Hematopoietic multipotent progenitor cell treated with erythropoietin and hydrocortisone succinate and interleukin-3 and kit ligand, for 4 days (in vitro differentiated cells): ENCODE data around the gene NAA25.
"Not testable (repeated sequence)": the region's sequence is repeated elsewhere in the genome, so short reads cannot be mapped to it uniquely, and the experiment has no call there.

ENCODE experiments used
- DNase-seq: peaks from one replicate; pipeline ENCODE4 v3.0.0-alpha.2; 2015

NAA25 gene

DNA sequence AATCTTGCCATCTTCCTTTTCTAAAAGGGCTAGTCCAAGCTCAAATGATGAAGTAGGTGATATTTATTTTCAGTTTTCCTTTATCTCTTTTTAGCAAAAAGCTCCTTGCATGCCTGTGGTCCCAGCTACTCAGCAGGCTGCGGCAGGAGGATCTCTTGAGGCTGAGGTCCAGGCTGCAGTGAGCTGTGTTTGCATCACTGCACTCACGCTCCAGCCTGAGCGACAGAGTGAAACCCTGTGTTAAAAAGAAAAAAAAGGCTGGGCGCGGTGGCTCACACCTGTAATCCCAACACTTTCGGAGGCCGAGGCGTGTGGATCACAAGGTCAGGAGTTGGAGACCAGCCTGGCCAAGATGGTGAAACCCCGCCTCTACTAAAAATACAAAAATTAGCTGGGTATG, 100.6 kb downstream of the NAA25 start:
- DNase-seq = no peak

DNA sequence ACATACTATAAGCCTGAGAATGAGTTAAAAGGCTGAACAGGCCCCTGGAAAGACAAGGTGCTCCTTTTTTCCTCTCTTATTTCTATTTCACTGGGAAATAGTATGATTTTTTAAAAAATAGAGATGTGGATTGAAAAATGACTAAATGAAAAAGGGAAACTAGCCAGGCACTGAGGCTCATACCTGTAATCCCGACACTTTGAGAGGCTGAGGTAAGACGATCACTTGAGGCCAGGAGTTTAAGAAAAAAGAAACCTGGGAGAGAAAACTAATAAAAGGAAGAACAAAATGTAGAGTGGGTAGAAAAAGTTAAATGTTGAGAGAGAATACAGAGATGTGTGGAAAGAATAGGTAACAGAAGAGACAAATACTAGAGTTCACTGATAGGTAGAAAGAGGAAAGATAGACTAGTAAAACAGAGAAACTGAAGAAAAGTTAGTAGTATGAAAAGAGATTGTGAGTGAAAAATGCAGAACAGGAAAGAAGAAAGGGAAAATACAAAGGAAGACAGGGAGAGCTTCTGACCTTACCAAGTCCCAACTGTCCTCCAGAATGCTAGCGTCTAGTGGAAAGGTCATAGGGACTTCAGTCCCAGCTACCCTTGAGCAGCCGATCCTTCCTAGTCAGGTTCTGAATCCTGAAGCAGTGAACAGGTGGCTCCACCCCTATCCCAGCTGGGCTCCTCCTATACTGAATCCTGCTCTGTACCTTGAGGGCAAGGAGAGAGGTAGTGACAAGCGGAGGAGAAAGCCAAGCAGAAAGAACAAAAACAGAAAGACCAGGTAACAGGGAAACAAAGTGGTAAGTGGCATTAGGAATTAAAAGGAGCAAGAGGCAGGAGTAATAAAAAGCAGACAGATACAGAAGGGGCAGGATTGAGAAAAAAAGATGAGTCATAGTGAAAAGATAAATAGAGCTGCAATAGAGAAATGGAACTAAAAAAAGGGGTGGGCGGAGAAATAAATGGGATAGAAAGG, 102.9 kb downstream of the NAA25 start:
- DNase-seq = no peak

DNA sequence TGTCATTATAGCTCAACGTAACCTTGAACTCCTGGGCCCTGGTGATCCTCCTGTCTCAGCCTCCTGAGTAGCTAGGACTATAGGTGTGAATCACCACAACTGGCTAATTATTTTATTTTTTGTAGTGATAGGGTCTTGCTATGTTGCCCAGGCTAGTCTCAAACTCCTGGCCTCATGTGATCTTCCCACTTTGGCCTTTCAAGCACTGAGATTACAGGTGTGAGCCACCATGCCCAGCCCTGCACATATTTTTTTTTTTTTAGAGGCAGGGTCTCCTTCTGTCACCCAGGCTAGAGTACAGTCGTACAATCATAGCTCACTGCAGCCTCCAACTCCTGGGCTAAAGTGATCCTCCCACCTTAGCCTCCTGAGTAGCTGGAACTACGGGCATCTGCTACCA, 104.5 kb downstream of the NAA25 start:
- no peak for DNase-seq

DNA sequence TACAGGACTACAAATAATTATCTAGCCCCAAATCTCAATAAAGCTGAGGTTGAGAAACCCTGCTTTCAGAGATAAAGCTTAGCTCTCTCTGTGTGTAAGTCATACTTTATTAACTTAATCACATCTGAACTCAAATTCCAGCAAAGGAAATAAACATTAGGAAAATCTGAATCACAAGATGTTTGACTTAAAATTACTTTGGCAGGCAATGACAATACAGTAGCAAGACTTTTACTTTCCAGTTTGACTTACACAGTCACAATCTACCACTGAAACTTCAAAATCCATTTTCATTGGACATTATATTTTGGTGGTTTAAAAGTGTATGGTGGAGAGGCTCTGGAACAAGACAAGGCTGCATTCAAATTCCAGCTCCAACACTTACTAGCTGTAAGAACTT, 107.0 kb downstream of the NAA25 start:
- no peak for DNase-seq

DNA sequence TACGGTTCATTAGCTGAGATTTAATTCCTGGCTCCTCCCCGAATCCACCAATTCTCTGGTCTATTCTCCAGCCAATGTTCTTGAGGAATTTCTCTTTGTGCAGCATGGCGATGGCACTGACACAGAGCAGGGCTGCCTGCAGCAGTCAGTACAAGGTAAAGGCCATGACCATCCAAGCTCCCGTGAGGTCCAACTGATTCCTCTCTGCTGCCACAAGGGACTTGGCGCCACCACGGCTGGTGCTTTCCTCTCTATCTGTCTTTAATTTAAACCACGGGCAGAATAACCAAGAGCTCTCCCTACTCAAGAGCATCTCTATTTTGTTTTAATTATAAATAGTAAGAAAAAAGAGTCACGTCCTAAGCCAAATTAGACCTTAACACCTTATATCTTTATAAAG, 107.8 kb downstream of the NAA25 start:
- DNase-seq = no peak

DNA sequence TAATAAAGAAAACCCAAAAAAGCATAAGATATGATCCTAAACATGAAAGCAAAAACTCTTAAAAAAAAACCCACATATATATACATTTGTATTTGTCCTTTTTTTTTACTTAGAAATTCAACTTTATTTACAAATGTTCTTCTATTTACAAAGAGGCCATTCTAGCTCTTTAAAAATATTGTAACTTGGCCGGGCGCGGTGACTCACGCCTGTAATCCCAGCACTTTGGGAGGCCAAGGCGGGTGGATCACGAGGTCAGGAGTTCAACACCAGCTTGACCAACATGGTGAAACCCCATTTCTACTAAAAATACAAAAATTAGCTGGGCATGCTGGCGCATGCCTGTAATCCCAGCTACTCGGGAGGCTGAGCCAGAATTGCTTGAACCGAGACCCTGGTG, 109.5 kb downstream of the NAA25 start:
- not testable (repeated sequence) for DNase-seq

DNA sequence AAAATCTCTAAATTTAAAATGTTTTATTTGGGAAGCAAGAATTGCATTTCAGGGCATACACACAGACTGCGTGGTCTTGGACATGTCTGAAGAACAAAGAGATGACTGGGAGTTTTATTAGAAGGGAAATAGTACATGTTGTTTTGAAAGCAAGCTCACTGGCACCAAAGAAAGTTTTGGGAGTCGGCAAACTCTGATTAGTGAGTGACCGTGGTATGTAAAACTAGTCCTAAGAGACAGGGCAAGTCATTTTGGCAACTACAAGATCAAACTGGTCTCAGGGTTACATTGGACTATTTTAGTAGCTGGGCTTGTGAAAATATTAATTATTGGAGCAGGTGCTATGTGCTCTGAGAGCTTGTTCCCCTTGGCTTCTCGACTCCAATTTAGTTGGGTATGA, 110.6 kb downstream of the NAA25 start:
- no peak for DNase-seq

DNA sequence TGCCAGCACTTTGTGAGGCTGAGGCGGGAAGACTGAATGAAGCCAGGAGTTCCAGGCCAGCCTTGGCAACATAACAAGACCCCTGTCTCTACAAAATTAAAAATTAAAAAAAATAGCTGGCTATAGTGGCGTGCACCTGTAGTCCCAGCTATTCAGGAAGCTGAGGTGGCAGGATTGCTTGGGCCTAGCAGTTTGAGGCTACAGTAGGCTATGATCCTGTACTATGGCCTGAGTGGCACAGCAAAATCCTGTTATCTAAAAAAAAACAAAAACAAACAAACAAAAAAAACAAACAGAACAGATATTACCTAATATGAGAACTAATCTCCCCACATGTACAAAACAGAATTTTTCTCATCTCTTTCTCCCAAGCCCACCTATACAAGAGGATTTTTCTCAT, 111.3 kb downstream of the NAA25 start:
- no peak for DNase-seq

DNA sequence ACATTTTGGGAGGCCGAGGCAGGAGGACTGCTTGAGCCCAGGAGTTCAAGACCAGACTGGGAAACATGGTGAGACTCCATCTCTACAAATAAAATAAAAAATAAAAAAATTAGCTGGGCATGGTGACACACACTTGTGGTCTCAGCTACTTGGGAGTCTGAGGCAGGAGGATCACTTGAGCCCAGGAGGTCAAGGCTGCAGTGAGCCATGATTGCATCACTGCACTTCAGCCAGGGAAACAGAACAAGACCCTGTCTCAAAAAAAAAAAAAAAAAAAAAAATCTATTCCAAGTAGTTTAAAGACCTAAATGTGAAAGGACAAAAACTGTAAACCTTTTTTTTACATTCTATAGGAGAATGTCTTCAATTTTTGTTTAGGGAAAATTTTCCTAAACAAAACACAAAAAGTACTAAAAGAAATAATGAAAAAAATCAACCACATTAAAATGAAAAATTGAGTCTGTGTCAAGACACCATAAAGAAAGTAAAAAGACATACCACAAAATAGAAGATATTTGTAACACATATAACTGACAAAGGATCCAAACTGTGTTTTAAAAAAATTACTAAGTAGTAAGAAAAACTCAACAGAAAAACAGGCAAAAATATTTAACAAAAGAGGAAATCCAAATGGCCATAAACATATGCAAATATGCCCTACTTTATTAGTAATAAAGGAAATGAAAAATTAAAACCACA, 112.7 kb downstream of the NAA25 start:
- no peak for DNase-seq

DNA sequence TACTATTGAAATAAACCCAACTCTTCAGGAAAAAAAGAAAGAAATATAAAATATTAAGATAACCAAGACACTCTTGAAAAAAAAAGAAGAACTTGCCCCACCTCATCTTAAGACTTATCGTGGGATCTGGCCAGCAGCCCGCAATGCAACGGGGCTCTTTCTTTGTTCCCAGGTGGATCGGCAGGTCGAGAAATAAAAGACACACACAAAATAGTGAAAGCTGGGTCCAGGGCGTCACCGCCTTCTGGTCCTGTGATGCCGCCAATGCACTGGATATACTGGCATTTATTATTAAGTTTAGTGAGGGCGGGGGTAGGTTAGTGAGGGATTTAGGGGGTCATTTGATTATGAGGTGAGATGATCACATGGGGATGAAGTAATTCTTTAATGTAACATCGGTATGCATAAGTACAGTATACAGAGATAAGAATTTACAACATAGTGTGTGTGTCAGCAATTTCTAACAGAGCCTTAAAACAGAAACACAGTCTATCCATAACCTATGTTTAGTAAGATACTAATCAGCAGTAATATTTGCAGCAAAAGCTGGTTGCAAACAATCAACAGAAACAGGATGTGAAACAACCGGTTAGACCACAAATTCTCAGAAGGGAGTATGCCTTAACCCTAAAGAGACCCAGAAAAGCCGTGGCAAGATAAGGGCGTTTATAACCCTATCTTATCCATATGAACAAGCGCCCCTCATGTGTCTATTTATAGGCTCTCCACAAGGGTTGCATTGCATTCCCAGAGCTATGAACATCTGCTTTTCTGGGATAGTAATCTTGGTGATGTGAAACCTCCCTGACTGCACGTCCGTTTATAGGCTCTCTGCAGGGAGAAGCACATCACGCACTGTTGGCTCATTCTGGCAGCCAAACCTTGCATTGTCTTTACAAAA, 114.1 kb downstream of the NAA25 start:
- peak; percentile 81 for DNase-seq

DNA sequence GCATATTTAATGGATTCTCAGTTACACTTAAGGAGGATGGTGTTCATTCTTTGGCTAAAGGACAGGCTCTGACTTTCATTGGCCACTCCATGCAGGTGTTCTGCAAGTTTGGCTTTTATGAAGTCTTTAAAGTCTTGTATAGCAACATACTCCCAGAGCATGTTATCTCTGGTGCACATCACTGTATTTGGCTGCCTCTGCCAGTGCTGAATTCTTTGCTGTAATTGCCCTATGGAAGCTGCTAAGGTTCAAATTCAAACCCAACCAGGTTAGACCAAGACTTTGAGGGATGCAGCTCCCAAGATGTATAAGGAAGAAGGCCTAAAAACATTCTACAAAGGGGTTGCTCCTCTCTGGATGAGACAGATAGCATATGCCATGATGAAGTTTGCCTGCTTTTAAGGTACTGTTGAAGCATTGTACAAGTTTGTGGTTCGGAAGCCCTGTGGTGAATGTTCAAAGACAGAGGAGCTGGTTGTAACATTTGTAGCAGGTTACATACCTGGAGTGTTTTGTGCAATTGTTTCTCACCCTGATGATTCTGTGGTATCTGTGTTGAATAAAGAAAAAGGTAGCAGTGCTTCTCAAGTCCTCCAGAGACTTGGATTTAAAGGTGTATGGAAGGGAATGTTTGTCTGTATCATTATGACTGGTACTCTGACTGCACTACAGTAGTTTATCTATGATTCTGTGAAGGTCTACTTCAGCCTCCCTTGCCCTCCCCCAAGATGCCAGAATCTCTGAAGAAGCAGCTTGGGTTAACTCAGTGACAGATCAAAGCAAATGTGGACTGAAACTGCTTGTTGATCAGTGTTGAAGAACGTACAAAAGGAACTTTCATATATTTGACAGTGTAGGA, 115.1 kb downstream of the NAA25 start:
- DNase-seq = no peak

DNA sequence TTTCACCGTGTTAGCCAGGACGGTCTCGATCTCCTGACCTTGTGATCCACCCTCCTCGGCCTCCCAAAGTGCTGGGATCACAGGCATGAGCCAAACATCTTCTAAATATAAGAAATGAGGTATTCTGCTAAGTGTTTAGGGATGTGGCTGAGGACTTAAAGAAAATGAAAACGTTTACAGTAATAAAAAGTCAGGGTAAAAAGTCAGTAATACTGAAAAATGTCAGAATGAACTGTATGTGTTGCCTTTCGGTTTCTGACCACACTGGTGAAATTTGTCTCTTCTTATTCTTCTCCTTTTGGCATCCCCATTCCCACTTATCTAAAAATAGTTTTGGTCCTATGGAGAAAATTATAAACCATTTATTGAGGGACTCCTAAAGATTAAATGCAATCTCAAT, 116.1 kb downstream of the NAA25 start:
- DNase-seq = no peak

DNA sequence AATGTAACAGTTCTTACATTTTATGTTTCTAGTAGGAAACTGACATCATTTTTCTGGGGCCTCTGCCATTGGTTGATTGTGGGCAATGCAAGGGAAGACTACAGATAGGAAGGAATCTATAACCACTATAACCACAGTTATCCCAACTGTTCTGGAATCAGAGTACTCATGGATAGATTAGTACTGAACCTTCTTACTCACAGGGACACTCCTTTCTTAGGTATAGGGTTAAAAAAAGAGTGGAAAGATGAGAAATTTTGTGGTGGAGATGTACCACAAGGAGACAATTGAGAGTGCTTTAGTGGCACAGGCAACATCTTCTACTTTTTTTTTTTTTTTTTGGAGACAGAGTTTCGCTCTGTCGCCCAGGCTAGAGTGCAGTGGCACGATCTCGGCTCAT, 116.6 kb downstream of the NAA25 start:
- no peak for DNase-seq

DNA sequence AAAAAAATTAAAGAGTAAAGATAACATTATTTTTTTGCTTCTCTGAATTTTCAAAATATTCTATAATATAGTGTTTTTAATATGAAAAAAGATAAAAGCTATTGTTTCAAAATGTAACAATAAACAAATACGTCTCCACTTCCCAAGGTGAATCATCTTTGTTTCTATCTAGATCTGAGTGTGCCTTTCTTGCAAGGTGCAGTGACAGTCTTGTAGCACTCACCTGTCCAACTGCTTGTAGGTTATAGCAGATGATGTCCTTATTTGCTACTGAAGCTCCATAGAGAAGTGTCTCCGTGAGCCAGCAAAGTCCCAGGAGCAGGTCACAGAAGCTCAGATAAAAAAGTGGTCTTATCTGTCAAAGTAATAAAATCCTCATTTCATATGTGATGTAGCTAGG, 117.0 kb downstream of the NAA25 start:
- no peak for DNase-seq

DNA sequence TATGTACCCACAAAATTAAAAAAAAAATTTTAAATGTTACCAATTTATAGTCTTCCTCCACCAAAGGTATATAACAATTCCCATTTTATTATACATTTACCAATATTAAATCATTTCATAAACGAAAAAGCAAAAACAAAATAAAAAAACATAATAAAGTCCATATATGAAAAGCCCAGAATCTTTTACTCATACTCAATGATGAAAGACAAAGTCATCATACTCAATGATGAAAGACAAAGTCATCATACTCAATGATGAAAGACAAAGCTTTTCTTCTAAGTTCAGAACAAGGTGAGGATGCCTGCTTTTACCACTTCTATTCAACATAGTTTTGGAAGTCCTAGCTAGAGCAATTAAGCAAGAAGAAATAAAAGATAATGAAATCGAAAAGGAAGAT, 123.8 kb downstream of the NAA25 start:
- no peak for DNase-seq

DNA sequence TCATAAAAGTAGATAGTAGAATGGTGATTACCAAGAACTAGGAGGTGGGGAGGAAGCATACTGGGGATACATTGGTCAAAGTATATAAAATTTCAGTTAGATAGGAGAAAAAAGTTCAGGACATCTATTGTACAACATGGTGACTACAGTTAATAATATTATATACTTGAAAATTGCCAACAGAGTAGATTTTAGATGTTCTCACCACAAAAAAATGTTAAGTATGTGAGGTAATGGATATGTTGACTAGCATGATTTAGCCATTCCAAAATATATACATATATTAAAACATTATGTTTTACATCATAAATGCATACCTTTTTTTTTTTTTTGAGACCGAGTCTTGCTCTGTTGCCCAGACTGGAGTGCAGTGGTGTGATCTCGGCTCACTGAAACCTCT, 126.6 kb downstream of the NAA25 start:
- DNase-seq = no peak

DNA sequence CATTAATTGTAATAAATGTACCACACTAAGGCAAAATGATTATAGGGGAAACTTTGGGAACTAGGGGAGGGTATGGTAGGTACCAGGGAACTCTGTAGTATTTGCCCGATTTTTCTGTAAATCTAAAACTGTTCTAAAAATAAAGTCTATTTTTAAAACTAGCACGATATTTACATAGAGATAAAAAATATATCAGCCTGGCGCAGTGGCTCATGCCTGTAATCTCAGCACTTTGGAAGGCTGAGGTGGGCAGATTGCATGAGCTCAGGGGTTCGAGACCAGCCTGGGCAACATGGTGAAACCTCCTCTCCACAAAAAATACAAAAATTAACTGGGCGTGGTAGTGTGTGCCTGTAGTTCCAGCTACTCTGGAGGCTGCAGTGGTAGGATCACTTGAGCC, 128.0 kb downstream of the NAA25 start:
- no peak for DNase-seq

DNA sequence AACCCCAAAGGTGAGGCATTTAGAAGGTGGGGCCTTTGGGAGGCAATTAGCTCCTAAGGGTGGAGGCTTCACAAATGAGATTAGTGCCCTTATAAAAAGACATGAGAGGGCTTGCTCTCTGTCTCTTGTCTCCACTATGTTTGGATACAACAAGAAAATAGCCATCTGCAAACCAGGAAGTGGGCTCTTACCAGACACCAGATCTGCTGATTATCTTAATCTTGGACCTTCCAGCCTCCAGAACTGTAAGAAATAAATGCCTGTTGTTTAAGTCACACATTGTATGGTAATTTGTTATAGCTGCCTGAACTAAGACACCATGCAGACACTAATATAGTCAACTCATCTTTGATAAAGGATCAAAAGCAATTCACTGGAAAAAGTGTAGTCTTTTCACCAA, 130.0 kb downstream of the NAA25 start:
- DNase-seq = peak; percentile 62

DNA sequence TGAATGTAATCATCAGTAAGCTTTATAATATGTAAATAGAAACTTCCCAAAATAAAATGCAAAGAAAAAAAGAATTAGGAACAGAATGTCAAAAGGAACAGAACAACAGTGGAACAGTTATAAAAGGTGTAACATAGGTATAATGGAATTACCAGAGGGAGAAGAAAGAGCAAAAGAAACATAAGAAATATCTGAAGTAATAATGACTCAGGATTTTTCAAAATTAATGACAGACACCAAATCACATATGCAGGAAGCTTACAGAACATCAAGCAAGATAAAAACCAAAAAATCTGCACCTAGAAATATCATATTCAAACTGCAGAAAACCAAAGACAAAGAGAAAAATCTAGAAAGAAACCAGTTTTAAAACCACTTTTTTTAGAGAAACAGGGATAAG, 131.7 kb downstream of the NAA25 start:
- DNase-seq = no peak
